Measurements from ENCODE around the gene OPCML. TPM values are rescaled to one million over a fixed set of nuclear protein-coding genes. Genes with fewer than 3 reads are reported as not detected.

Gene OPCML
- total and polyA plus RNA-seq, 2 experiments from 2014 or later: 1.2 to 4.4 TPM

DNA sequence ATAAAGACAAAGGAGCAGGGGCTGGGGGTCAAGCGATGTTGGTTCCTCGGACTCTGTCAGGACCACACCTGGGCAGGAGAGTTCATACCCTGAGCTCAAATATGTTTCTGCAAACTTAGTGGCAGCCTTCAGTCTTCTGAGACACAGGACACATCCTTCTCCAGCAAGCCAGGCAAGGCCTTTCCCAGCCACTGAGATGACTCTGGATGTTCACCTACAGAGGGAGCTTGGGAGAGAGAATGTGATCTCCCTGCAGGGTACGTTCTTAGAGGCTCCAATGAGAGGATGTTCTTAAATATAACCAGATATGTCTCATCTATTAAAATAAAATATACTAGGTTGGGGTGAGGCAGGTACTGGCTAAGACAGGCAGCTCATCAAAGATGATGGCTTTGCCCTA is 461.5 kb downstream of the OPCML start:
- Histone ChIP-seq H3F3A (replicated peaks; ENCODE audit: low read depth) (0 out of 2 replicates have a peak, but pooled peaks cover 4% of the 10 kb centered on the region), H3K79me2 (replicated peaks; ENCODE audit: insufficient read depth) (no peaks in the 10 kb centered on the region), H3K4me1 (ENCODE audit: insufficient read depth) (peaks cover 34% of the 10 kb centered on the region), H3K27ac (ENCODE audit: low read depth) (peak overlapping the region; percentile 35), H3K27me3 (ENCODE audit: insufficient read depth) (no peaks in the 10 kb centered on the region), H3K9me2 (ENCODE audit: insufficient read depth) (no peaks in the 10 kb centered on the region), H2AFZ (no peak overlapping the region), H4K20me1 (replicated peaks; ENCODE audit: insufficient read depth) (no peaks in the 10 kb centered on the region), H3K36me3 (ENCODE audit: insufficient read depth) (no peaks in the 10 kb centered on the region), H3K4me2 (peak overlapping the region; percentile 56), H3K4me3 (no peak overlapping the region)
- H3K27me3 Mint-ChIP-seq (ENCODE audit: insufficient read depth, low read depth, poor library complexity): peaks cover 8% of the 10 kb centered on the region
- H3K4me3 Mint-ChIP-seq: no peak overlapping the region
- no peaks in the 10 kb centered on the region for H3K36me3 Mint-ChIP-seq (ENCODE audit: low read depth)
- DNase-seq (ENCODE audit: low spot score): peak; percentile 51
- H3K27ac Mint-ChIP-seq: no peak overlapping the region
- H3K4me1 Mint-ChIP-seq: peaks cover 30% of the 10 kb centered on the region
- H3K9me3 Mint-ChIP-seq: no peaks in the 10 kb centered on the region
- TF ChIP-seq, protein P1, sequence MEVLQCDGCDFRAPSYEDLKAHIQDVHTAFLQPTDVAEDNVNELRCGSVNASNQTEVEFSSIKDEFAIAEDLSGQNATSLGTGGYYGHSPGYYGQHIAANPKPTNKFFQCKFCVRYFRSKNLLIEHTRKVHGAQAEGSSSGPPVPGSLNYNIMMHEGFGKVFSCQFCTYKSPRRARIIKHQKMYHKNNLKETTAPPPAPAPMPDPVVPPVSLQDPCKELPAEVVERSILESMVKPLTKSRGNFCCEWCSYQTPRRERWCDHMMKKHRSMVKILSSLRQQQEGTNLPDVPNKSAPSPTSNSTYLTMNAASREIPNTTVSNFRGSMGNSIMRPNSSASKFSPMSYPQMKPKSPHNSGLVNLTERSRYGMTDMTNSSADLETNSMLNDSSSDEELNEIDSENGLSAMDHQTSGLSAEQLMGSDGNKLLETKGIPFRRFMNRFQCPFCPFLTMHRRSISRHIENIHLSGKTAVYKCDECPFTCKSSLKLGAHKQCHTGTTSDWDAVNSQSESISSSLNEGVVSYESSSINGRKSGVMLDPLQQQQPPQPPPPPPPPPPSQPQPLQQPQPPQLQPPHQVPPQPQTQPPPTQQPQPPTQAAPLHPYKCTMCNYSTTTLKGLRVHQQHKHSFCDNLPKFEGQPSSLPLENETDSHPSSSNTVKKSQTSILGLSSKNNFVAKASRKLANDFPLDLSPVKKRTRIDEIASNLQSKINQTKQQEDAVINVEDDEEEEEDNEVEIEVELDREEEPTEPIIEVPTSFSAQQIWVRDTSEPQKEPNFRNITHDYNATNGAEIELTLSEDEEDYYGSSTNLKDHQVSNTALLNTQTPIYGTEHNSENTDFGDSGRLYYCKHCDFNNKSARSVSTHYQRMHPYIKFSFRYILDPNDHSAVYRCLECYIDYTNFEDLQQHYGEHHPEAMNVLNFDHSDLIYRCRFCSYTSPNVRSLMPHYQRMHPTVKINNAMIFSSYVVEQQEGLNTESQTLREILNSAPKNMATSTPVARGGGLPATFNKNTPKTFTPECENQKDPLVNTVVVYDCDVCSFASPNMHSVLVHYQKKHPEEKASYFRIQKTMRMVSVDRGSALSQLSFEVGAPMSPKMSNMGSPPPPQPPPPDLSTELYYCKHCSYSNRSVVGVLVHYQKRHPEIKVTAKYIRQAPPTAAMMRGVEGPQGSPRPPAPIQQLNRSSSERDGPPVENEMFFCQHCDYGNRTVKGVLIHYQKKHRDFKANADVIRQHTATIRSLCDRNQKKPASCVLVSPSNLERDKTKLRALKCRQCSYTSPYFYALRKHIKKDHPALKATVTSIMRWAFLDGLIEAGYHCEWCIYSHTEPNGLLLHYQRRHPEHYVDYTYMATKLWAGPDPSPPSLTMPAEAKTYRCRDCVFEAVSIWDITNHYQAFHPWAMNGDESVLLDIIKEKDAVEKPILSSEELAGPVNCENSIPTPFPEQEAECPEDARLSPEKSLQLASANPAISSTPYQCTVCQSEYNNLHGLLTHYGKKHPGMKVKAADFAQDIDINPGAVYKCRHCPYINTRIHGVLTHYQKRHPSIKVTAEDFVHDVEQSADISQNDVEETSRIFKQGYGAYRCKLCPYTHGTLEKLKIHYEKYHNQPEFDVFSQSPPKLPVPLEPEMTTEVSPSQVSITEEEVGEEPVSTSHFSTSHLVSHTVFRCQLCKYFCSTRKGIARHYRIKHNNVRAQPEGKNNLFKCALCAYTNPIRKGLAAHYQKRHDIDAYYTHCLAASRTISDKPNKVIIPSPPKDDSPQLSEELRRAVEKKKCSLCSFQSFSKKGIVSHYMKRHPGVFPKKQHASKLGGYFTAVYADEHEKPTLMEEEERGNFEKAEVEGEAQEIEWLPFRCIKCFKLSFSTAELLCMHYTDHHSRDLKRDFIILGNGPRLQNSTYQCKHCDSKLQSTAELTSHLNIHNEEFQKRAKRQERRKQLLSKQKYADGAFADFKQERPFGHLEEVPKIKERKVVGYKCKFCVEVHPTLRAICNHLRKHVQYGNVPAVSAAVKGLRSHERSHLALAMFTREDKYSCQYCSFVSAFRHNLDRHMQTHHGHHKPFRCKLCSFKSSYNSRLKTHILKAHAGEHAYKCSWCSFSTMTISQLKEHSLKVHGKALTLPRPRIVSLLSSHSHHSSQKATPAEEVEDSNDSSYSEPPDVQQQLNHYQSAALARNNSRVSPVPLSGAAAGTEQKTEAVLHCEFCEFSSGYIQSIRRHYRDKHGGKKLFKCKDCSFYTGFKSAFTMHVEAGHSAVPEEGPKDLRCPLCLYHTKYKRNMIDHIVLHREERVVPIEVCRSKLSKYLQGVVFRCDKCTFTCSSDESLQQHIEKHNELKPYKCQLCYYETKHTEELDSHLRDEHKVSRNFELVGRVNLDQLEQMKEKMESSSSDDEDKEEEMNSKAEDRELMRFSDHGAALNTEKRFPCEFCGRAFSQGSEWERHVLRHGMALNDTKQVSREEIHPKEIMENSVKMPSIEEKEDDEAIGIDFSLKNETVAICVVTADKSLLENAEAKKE (CRISPR knock-in tag; IDR thresholded peaks at IDR 0.05): 0 out of 2 replicates have a peak, but pooled peaks have one; percentile 15
- no peak for TF ChIP-seq EZH2 (IDR thresholded peaks at IDR 0.05; ENCODE audit: low read depth, unreplicated experiment)
- TF ChIP-seq, protein P2, sequence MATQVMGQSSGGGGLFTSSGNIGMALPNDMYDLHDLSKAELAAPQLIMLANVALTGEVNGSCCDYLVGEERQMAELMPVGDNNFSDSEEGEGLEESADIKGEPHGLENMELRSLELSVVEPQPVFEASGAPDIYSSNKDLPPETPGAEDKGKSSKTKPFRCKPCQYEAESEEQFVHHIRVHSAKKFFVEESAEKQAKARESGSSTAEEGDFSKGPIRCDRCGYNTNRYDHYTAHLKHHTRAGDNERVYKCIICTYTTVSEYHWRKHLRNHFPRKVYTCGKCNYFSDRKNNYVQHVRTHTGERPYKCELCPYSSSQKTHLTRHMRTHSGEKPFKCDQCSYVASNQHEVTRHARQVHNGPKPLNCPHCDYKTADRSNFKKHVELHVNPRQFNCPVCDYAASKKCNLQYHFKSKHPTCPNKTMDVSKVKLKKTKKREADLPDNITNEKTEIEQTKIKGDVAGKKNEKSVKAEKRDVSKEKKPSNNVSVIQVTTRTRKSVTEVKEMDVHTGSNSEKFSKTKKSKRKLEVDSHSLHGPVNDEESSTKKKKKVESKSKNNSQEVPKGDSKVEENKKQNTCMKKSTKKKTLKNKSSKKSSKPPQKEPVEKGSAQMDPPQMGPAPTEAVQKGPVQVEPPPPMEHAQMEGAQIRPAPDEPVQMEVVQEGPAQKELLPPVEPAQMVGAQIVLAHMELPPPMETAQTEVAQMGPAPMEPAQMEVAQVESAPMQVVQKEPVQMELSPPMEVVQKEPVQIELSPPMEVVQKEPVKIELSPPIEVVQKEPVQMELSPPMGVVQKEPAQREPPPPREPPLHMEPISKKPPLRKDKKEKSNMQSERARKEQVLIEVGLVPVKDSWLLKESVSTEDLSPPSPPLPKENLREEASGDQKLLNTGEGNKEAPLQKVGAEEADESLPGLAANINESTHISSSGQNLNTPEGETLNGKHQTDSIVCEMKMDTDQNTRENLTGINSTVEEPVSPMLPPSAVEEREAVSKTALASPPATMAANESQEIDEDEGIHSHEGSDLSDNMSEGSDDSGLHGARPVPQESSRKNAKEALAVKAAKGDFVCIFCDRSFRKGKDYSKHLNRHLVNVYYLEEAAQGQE (IDR thresholded peaks at IDR 0.05; ENCODE audit: unreplicated experiment): no peak
- TF ChIP-seq, protein P3, sequence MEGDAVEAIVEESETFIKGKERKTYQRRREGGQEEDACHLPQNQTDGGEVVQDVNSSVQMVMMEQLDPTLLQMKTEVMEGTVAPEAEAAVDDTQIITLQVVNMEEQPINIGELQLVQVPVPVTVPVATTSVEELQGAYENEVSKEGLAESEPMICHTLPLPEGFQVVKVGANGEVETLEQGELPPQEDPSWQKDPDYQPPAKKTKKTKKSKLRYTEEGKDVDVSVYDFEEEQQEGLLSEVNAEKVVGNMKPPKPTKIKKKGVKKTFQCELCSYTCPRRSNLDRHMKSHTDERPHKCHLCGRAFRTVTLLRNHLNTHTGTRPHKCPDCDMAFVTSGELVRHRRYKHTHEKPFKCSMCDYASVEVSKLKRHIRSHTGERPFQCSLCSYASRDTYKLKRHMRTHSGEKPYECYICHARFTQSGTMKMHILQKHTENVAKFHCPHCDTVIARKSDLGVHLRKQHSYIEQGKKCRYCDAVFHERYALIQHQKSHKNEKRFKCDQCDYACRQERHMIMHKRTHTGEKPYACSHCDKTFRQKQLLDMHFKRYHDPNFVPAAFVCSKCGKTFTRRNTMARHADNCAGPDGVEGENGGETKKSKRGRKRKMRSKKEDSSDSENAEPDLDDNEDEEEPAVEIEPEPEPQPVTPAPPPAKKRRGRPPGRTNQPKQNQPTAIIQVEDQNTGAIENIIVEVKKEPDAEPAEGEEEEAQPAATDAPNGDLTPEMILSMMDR (conservative IDR thresholded peaks at IDR 0.05; ENCODE audit: low read depth in 2 of 2): peak in 1 of 2 experiments; percentile 45; a peak in 3 of 4 replicates
- peak; percentile 76 for ATAC-seq

All from GM23338 (cell line).